Kidney (tissue), 14 donors: Measurements from ENCODE around the gene YPEL3. TPM values are rescaled to one million over a fixed set of nuclear protein-coding genes. Genes with fewer than 3 reads are reported as not detected.

Experiments
- DNase-seq, 5 donors: peaks; one replicate each; pipeline ENCODE4 v3.0.0-alpha.2; 2013 to 2020
- FAIRE-seq: peaks from 2 replicates; lab custom pipeline; 2012; peaks lifted over from hg19 to GRCh38; lab: Jason Lieb, UNC
- H3K27ac ChIP-seq, 2 donors: one replicate each; pipeline ENCODE4 v1.7.0; 2013; ENCODE audit warnings: low read depth in 2 of 2, low read length in 2 of 2, inconsistent platforms in 1 of 2
- H3K27me3 ChIP-seq: one replicate; pipeline ENCODE4 v1.7.1; 2013; ENCODE audit warnings: low read length, inconsistent platforms; ENCODE audit not compliant: control insufficient read depth, insufficient read depth
- H3K36me3 ChIP-seq, 3 donors: one replicate each; pipeline versions ENCODE4 v1.7.0 to v1.7.1; 2013; ENCODE audit warnings: low read length in 3 of 3, control low read depth in 1 of 3, inconsistent platforms in 1 of 3; ENCODE audit not compliant: insufficient read depth in 3 of 3, control insufficient read depth in 2 of 3
- H3K4me1 ChIP-seq, 3 donors: one replicate each; pipeline versions ENCODE4 v1.7.0 to v1.7.1; 2013; ENCODE audit warnings: low read length in 3 of 3, inconsistent platforms in 1 of 3, low read depth in 1 of 3; ENCODE audit not compliant: control insufficient read depth in 2 of 3, insufficient read depth in 2 of 3
- H3K4me3 ChIP-seq, 3 donors: one replicate each; pipeline versions ENCODE4 v1.7.0 to v1.8.1; 2013; ENCODE audit warnings: low read length in 3 of 3, control low read depth in 1 of 3, inconsistent platforms in 1 of 3
- H3K9ac ChIP-seq, 3 donors: one replicate each; pipeline versions ENCODE4 v1.7.0 to v1.7.1; 2013; ENCODE audit warnings: low read length in 3 of 3, control low read depth in 1 of 3, inconsistent platforms in 1 of 3
- H3K9me3 ChIP-seq, 3 donors: one replicate each; pipeline versions ENCODE4 v1.7.0 to v1.7.1; 2013; ENCODE audit warnings: low read length in 3 of 3, control low read depth in 1 of 3, inconsistent platforms in 1 of 3; ENCODE audit not compliant: control insufficient read depth in 2 of 3, insufficient read depth in 1 of 3
- CTCF ChIP-seq: IDR thresholded peaks from 3 replicates; pipeline ENCODE4 v1.5.1; 2012; ENCODE audit warnings: mild to moderate bottlenecking, moderate library complexity, borderline replicate concordance; ENCODE audit not compliant: insufficient read depth; ENCODE audit errors: extremely low read depth
- intact Hi-C: fragments of 100-400 bp; cut with DNase I; formaldehyde crosslinking; loops from one replicate; pipeline ENCODE4 v1.11.1; 2022
- polyA plus RNA-seq: library from polyadenylated mRNA; stranded (reverse); fragments of 350-450 nt; fragmentation: Illumina TruSeq; extraction: RNeasy Lipid Tissue Mini Kit (QIAGEN cat#74804); gene quantifications from one replicate; pipeline ENCODE4 v1.2.3, GENCODE V29; 2014; ENCODE audit warnings: low read depth, low replicate concordance; ENCODE audit not compliant: insufficient read depth
- total RNA-seq: library from RNA; stranded (reverse); fragmentation: NEBNext Ultra II Directional; extraction: Animal tissue kit (Norgen Biotek cat#: 25700); gene quantifications from one replicate; pipeline ENCODE4 v1.2.1, GENCODE V29; 2021
- donor health status: control.
- donor health status: control.
- donor health status: control.
- donor health status: control.
- donor health status: control.
- donor health status: DM: yes; HTN: yes; CAD: no.
- donor health status: Normal renal cell carcinoma (clear cell type).

Gene YPEL3
- total and polyA plus RNA-seq, 2 donors from 2014 or later, result 40.0 to 107 TPM

- DNase-seq (no peak), FAIRE-seq (no peak)
- peaks cover 0 to 42% (median 18%) of the 10 kb centered on the region in 3 donors for H3K4me1 ChIP-seq
- peak overlapping the region; percentile 26 to 97 (median 95) for H3K9ac ChIP-seq
- intact Hi-C loops, result no loop called here
- no peak for TF ChIP-seq CTCF
- H3K9me3 ChIP-seq, result no peaks in the 10 kb centered on the region
- peak overlapping the region; percentile 99 for H3K27ac ChIP-seq
- peaks cover 11 to 51% (median 34%) of the 10 kb centered on the region in 3 donors for H3K36me3 ChIP-seq
- H3K4me3 ChIP-seq, result peak overlapping the region; percentile 64 to 91 (median 79)
- H3K27me3 ChIP-seq, result no peaks in the 10 kb centered on the region
These were observed 29.0 kb downstream of the YPEL3 start for GRCh38 chr16:30066761-30067583.

- FAIRE-seq (no peak), DNase-seq (peak in 4 of 5 donors; percentile 40 to 66 (median 50))
- peaks cover 0 to 42% (median 18%) of the 10 kb centered on the region in 3 donors for H3K4me1 ChIP-seq
- H3K36me3 ChIP-seq, result peaks cover 11 to 43% (median 30%) of the 10 kb centered on the region in 3 donors
- peak overlapping the region; percentile 99 for H3K27ac ChIP-seq
- peak overlapping the region; percentile 67 to 97 (median 95) for H3K9ac ChIP-seq
- TF ChIP-seq CTCF, result no peak
- intact Hi-C loops, result no loop called here
- H3K9me3 ChIP-seq, result no peaks in the 10 kb centered on the region
- peak overlapping the region; percentile 64 to 91 (median 79) for H3K4me3 ChIP-seq
- H3K27me3 ChIP-seq, result no peaks in the 10 kb centered on the region
These were observed 29.9 kb downstream of the YPEL3 start for GRCh38 chr16:30065943-30066760.

- peaks cover 0 to 42% (median 18%) of the 10 kb centered on the region in 3 donors for H3K4me1 ChIP-seq
- H3K27ac ChIP-seq, result peak within 1 kb of the TSS; percentile 99
- H3K36me3 ChIP-seq, result peaks cover 8 to 35% (median 26%) of the 10 kb centered on the region in 3 donors
- peak; percentile 19 for FAIRE-seq
- intact Hi-C loops, result no loop called here
- H3K27me3 ChIP-seq, result no peaks in the 10 kb centered on the region
- H3K9me3 ChIP-seq, result no peaks in the 10 kb centered on the region
- H3K4me3 ChIP-seq, result peak within 1 kb of the TSS; percentile 64 to 91 (median 81)
- TF ChIP-seq CTCF, result peak; percentile 24
- H3K9ac ChIP-seq, result peak within 1 kb of the TSS; percentile 67 to 97 (median 95)
- DNase-seq, result peak; percentile 98 to 100 (median 98)
These were observed 30.7 kb downstream of the YPEL3 start, which contains the start of gene ALDOA for GRCh38 chr16:30065102-30065942. Gene ALDOA, plus strand, starts transcription at chr16:30065760. Its CDS starts 1,138 bp downstream, at chr16:30066898.
